Mesendoderm (in vitro differentiated cells): ENCODE measurements around the gene MED16.
A peak's percentile ranks its signal among the peaks of the same experiment; 100 is the strongest.

Experiments
- DNase-seq: peaks from one replicate; pipeline ENCODE4 v3.0.0; 2013
- H2AK5ac ChIP-seq: 2 replicates; pipeline ENCODE4 v1.6.1; 2013; ENCODE audit warnings: low read length, inconsistent platforms
- H2BK120ac ChIP-seq: 2 replicates; pipeline ENCODE4 v1.6.1; 2013; ENCODE audit warnings: low read depth, mild to moderate bottlenecking, low read length, moderate library complexity, mixed read lengths
- H2BK15ac ChIP-seq: replicated peaks from 2 replicates; pipeline ENCODE4 v1.6.1; 2013; ENCODE audit warnings: low read depth, mild to moderate bottlenecking, moderate library complexity
- H2BK5ac ChIP-seq: 2 replicates; pipeline ENCODE4 v1.6.1; 2013; ENCODE audit warnings: low read length, inconsistent platforms
- H3K18ac ChIP-seq: 2 replicates; pipeline ENCODE4 v1.6.1; 2013; ENCODE audit warnings: mild to moderate bottlenecking, low read length, mixed read lengths
- H3K23ac ChIP-seq: one replicate; pipeline ENCODE4 v1.6.1; 2013; ENCODE audit warnings: low read length
- H3K27ac ChIP-seq: 2 replicates; pipeline ENCODE4 v1.5.1; 2013; ENCODE audit warnings: low read depth, mild to moderate bottlenecking, inconsistent platforms, low read length, moderate library complexity
- H3K27me3 ChIP-seq: 2 replicates; pipeline ENCODE4 v1.6.1; 2013; ENCODE audit warnings: low read length, control low read depth, mild to moderate bottlenecking, inconsistent platforms; ENCODE audit not compliant: insufficient read depth, poor library complexity
- H3K36me3 ChIP-seq: 2 replicates; pipeline ENCODE4 v1.6.1; 2013; ENCODE audit warnings: low read length, inconsistent platforms; ENCODE audit not compliant: control insufficient read depth, insufficient read depth
- H3K4ac ChIP-seq: one replicate; pipeline ENCODE4 v1.6.1; 2013; ENCODE audit warnings: low read depth, mild to moderate bottlenecking, low read length, moderate library complexity
- H3K4me1 ChIP-seq: 2 replicates; pipeline ENCODE4 v1.6.1; 2013; ENCODE audit warnings: low read depth, low read length, inconsistent platforms; ENCODE audit not compliant: control insufficient read depth
- H3K4me2 ChIP-seq: 2 replicates; pipeline ENCODE4 v1.6.1; 2013; ENCODE audit warnings: low read length
- H3K4me3 ChIP-seq: 2 replicates; pipeline ENCODE4 v1.5.1; 2013; ENCODE audit warnings: mild to moderate bottlenecking, low read length
- H3K56ac ChIP-seq: one replicate; pipeline ENCODE4 v1.6.1; 2013; ENCODE audit warnings: low read length
- H3K79me1 ChIP-seq: 2 replicates; pipeline ENCODE4 v1.6.1; 2013; ENCODE audit warnings: low read length, inconsistent platforms
- H3K79me2 ChIP-seq: 2 replicates; pipeline ENCODE4 v1.6.1; 2013; ENCODE audit warnings: mild to moderate bottlenecking, low read length; ENCODE audit not compliant: control insufficient read depth, insufficient read depth
- H3K9ac ChIP-seq: 2 replicates; pipeline ENCODE4 v1.6.1; 2013; ENCODE audit warnings: low read length, inconsistent platforms
- H4K5ac ChIP-seq: one replicate; pipeline ENCODE4 v1.6.1; 2013; ENCODE audit warnings: low read length
- H4K8ac ChIP-seq: one replicate; pipeline ENCODE4 v1.6.1; 2013; ENCODE audit warnings: low read depth, mild to moderate bottlenecking, control low read depth, low read length, moderate library complexity
- WGBS: extraction: QIAGEN DNeasy Blood & Tissue Kit; methylation state at CpG from one replicate; pipeline ENCODE4 v1.1.7; 2013; ENCODE audit warnings: low lambda C conversion rate, missing lambda C conversion rate; ENCODE audit not compliant: insufficient coverage; ENCODE audit errors: extremely low coverage; 5-methylcytosine and 5-hydroxymethylcytosine counted together

Gene MED16

GRCh38 chr19:920051-920864, 27.3 kb upstream of the MED16 start:
- Histone ChIP-seq H3K4me2 (no peak overlapping the region), H3K56ac (peak overlapping the region; percentile 64), H3K36me3 (no peaks in the 10 kb centered on the region), H4K8ac (no peak overlapping the region), H3K79me1 (no peaks in the 10 kb centered on the region), H4K5ac (no peak overlapping the region), H3K4me3 (no peak overlapping the region), H2BK120ac (no peak overlapping the region), H3K9ac (no peak overlapping the region), H3K27ac (no peak overlapping the region), H3K27me3 (peaks cover 25% of the 10 kb centered on the region), H3K4ac (no peak overlapping the region), H3K18ac (no peak overlapping the region), H3K79me2 (no peaks in the 10 kb centered on the region), H2AK5ac (no peak overlapping the region), H3K4me1 (no peaks in the 10 kb centered on the region), H3K23ac (no peak overlapping the region), H2BK15ac (no peak overlapping the region), H2BK5ac (no peak overlapping the region)
- WGBS, result no CpG with 5 or more reads among the region's 84 CpGs
- DNase-seq, result no peak

- Histone ChIP-seq H4K5ac (no peak overlapping the region), H3K4ac (no peak overlapping the region), H3K4me1 (no peaks in the 10 kb centered on the region), H3K36me3 (no peaks in the 10 kb centered on the region), H3K4me2 (no peak overlapping the region), H3K23ac (peak overlapping the region; percentile 66), H2AK5ac (no peak overlapping the region), H2BK5ac (no peak overlapping the region), H2BK120ac (no peak overlapping the region), H3K79me1 (no peaks in the 10 kb centered on the region), H3K79me2 (no peaks in the 10 kb centered on the region), H2BK15ac (no peak overlapping the region), H3K9ac (no peak overlapping the region), H4K8ac (no peak overlapping the region), H3K27ac (no peak overlapping the region), H3K18ac (no peak overlapping the region), H3K4me3 (no peak overlapping the region), H3K56ac (no peak overlapping the region), H3K27me3 (peaks cover 25% of the 10 kb centered on the region)
- DNase-seq, result no peak
- WGBS, result no CpG with 5 or more reads among the region's 68 CpGs
Measured at GRCh38 chr19:919199-920050, 26.4 kb upstream of the MED16 start.

GRCh38 chr19:918481-919198, 25.7 kb upstream of the MED16 start:
- Histone ChIP-seq H3K56ac (no peak overlapping the region), H3K9ac (no peak overlapping the region), H3K79me2 (no peaks in the 10 kb centered on the region), H3K4me1 (no peaks in the 10 kb centered on the region), H3K18ac (no peak overlapping the region), H2AK5ac (no peak overlapping the region), H3K27ac (no peak overlapping the region), H4K8ac (no peak overlapping the region), H3K79me1 (no peaks in the 10 kb centered on the region), H3K4me2 (no peak overlapping the region), H3K36me3 (no peaks in the 10 kb centered on the region), H2BK15ac (no peak overlapping the region), H3K4ac (no peak overlapping the region), H3K4me3 (no peak overlapping the region), H3K23ac (no peak overlapping the region), H2BK120ac (no peak overlapping the region), H4K5ac (no peak overlapping the region), H2BK5ac (no peak overlapping the region), H3K27me3 (peaks cover 25% of the 10 kb centered on the region)
- no peak for DNase-seq
- WGBS, result no CpG with 5 or more reads among the region's 58 CpGs

GRCh38 chr19:918152-918437, 25.1 kb upstream of the MED16 start:
- Histone ChIP-seq H3K27ac (no peak overlapping the region), H3K27me3 (peaks cover 25% of the 10 kb centered on the region)
- WGBS, result no CpG with 5 or more reads among the region's 12 CpGs

GRCh38 chr19:917323-918151, 24.6 kb upstream of the MED16 start, which contains the start of gene KISS1R:
Gene KISS1R, plus strand, starts transcription at chr19:917333. Its CDS starts 170 bp downstream, at chr19:917503.
- Histone ChIP-seq H2BK5ac (no peak within 1 kb of the TSS), H3K18ac (no peak within 1 kb of the TSS), H3K23ac (no peak within 1 kb of the TSS), H3K4me3 (no peak within 1 kb of the TSS), H3K4me2 (peak within 1 kb of the TSS; percentile 50), H3K79me1 (no peaks in the 10 kb centered on the region), H3K4me1 (no peaks in the 10 kb centered on the region), H3K4ac (no peak within 1 kb of the TSS), H3K9ac (no peak within 1 kb of the TSS), H4K5ac (no peak within 1 kb of the TSS), H2AK5ac (no peak within 1 kb of the TSS), H4K8ac (no peak within 1 kb of the TSS), H3K79me2 (no peaks in the 10 kb centered on the region), H3K36me3 (no peaks in the 10 kb centered on the region), H3K27me3 (peaks cover 25% of the 10 kb centered on the region), H3K56ac (no peak within 1 kb of the TSS), H2BK120ac (no peak within 1 kb of the TSS), H3K27ac (no peak within 1 kb of the TSS), H2BK15ac (no peak within 1 kb of the TSS)
- WGBS, result no CpG with 5 or more reads among the region's 87 CpGs
- peak; percentile 83 for DNase-seq

More at GRCh38 chr19:918152-918437, 25.1 kb upstream of the MED16 start:
- Histone ChIP-seq H3K56ac (no peak overlapping the region), H4K8ac (no peak overlapping the region), H3K79me1 (no peaks in the 10 kb centered on the region), H3K79me2 (no peaks in the 10 kb centered on the region), H3K4me3 (no peak overlapping the region), H2BK5ac (no peak overlapping the region), H3K4me1 (no peaks in the 10 kb centered on the region), H2AK5ac (no peak overlapping the region), H3K4me2 (no peak overlapping the region), H3K4ac (no peak overlapping the region), H3K9ac (no peak overlapping the region), H4K5ac (no peak overlapping the region), H3K23ac (no peak overlapping the region), H2BK120ac (no peak overlapping the region), H3K18ac (no peak overlapping the region), H3K36me3 (no peaks in the 10 kb centered on the region), H2BK15ac (no peak overlapping the region)
- DNase-seq, result no peak
